ES-I3 (cell line): Measurements from ENCODE around the gene BUB3.

Experiments
- H3K36me3 ChIP-seq: 2 replicates; pipeline ENCODE4 v1.6.1; 2013; ENCODE audit warnings: mild to moderate bottlenecking, low read length, control low read depth, moderate library complexity; ENCODE audit not compliant: insufficient read depth
- H3K4me1 ChIP-seq: 2 replicates; pipeline ENCODE4 v1.6.1; 2013; ENCODE audit warnings: mild to moderate bottlenecking, control low read depth, low read length; ENCODE audit not compliant: insufficient read depth
- H3K9ac ChIP-seq: 2 replicates; pipeline ENCODE4 v1.6.1; 2013; ENCODE audit warnings: low read depth, mild to moderate bottlenecking, low read length, moderate library complexity
- H3K9me3 ChIP-seq: 2 replicates; pipeline ENCODE4 v1.6.1; 2013; ENCODE audit warnings: mild to moderate bottlenecking, low read length, moderate library complexity; ENCODE audit not compliant: control insufficient read depth, insufficient read depth

Gene BUB3

DNA sequence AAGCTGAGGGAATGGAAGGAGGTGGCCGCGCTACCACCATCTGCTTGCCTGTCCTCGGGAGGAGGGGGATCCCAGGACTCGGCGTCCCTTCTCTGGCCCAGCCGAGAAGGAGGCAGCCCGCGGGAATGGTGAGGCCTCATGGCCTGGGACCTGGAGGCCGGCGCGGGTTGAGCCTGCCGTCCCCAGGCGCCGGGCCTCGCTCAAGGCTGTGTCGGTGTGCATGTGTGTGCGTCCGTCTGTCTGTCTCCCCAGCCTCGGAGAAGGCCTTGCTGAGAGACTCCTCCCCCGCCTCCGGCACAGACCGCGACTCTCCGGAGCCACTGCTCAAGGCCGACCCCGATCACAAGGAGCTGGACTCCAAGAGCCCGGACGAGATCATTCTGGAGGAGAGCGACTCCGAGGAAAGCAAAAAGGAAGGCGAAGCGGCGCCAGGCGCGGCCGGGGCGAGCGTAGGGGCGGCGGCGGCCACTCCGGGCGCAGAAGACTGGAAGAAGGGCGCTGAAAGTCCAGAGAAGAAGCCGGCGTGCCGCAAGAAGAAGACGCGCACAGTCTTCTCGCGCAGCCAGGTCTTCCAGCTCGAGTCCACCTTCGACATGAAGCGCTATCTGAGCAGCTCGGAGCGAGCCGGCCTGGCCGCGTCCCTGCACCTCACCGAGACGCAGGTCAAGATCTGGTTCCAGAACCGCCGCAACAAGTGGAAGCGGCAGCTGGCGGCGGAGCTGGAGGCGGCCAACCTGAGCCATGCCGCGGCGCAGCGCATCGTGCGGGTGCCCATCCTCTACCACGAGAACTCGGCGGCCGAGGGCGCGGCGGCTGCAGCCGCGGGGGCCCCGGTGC lies 17.2 kb upstream of the BUB3 start:
- Histone ChIP-seq H3K36me3 (no peaks in the 10 kb centered on the region), H3K9me3 (no peaks in the 10 kb centered on the region), H3K4me1 (peaks cover 9% of the 10 kb centered on the region), H3K9ac (peak overlapping the region; percentile 37)

DNA sequence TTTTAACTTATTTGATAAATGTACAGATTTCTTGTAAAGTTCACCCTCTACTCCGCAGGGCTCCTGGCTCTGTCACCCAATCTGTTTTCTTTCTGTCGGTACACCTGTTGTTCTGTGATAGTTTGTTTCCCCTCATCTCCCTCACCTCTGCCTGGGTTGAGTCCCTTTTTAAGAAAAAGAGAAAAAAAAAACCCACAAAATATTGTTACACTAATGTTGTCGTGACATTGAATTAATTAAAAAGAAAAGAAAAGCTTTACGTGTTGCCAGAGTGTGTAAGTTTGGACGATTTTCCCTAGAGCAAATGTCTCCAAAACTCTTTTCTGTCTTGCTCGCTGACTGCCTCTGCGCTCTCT lies 15.1 kb upstream of the BUB3 start:
- H3K4me1 ChIP-seq: peaks cover 5% of the 10 kb centered on the region
- no peaks in the 10 kb centered on the region for H3K9me3 ChIP-seq
- no peaks in the 10 kb centered on the region for H3K36me3 ChIP-seq
- H3K9ac ChIP-seq: no peak overlapping the region

DNA sequence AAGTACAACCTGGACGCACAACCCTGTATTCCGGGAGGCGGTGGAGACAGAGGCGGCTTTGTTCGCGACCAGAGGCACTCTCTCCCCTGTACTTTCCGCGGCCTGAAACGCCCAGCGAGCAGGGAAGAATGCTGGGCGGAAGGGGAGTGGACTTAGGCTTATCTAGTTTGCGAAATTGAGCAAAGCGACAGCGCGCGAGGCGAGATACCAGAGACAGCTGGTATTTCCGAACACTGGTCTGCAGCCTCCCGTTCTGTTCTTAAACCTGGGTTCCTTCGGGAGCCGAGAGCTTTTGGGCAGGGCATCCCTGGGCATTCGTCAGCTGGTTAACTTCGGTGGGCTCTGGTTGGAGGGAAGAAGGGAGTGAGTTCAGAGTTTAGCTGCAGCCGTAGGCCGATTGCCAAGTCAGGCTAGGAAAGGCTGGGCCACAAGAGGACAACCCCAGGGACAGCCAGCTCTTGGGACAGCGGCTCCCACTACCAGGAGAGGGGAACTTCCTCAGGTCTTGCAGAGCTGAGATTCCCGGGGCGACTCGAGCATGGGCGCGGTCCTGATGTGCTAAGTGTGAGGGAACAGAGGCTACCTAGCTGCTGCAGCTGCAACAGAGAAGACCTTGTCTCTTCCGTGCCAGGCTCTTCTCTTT lies 14.6 kb upstream of the BUB3 start:
- no peaks in the 10 kb centered on the region for H3K36me3 ChIP-seq
- peak overlapping the region; percentile 34; the same call in 1 of the 2 replicates for H3K9ac ChIP-seq
- H3K9me3 ChIP-seq: no peaks in the 10 kb centered on the region
- H3K4me1 ChIP-seq: peaks cover 3% of the 10 kb centered on the region

DNA sequence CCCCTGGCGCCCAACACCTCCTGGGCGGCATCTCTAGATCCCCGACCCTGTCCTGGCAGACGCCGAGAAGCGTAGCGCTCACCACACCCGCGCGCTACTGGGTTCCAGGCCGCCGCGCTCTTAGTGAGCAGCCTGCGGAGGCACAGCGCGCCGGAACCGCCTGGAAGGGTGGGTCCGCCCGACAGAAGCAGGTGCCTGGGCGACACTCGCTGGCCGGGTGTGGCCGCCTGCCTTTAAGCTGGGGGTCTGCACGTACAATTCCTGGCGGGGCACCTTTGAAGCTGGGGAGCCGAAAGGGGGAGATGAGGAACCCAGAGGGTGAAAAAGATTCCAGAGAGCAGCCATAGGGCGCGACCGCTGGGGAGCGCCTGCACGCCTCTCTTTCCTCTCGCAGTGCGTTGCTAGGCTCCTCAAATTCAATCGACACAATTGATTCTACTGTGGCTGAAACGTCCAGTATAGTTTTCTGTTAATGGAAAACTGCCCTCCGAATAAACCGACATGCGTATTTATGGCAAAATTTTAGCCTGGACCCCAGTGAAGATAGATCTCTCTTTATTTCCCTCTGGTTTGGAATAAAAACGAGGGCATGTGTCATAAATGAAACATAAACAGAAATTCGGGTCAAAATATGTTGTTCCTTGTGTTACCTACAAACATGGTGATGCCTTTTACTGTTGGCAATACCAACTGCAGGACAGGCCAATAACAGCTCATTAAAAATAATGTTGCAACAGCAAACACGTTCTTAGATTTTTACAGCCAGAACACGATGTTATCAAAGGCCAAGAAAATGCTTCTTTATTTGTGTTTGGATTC lies 13.8 kb upstream of the BUB3 start:
- peak overlapping the region; percentile 34; the same call in 1 of the 2 replicates for H3K9ac ChIP-seq
- no peaks in the 10 kb centered on the region for H3K9me3 ChIP-seq
- peaks cover 3% of the 10 kb centered on the region for H3K4me1 ChIP-seq
- H3K36me3 ChIP-seq: no peaks in the 10 kb centered on the region

DNA sequence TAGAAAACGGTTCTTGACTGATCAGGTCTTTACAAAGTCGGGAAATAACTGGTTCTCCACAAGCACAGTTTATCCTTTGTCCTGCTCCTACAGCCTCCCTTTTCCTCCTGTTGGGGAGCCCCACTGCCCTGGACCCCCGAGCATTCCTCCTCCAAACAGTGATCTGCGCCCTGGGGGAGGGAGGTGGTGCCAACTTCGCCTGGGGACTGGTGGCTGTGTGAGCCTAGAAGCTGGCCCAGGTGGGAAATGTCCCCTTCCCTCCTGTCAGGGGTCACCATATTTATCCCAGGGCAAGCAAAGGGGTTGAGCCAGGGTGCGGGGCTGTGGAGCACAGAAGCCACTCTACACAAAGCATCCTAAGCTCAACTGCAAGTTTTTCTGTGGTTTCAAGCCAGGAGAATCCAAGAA lies 13.2 kb upstream of the BUB3 start:
- Histone ChIP-seq H3K9me3 (no peaks in the 10 kb centered on the region), H3K4me1 (peaks cover 3% of the 10 kb centered on the region), H3K36me3 (no peaks in the 10 kb centered on the region), H3K9ac (no peak overlapping the region)

DNA sequence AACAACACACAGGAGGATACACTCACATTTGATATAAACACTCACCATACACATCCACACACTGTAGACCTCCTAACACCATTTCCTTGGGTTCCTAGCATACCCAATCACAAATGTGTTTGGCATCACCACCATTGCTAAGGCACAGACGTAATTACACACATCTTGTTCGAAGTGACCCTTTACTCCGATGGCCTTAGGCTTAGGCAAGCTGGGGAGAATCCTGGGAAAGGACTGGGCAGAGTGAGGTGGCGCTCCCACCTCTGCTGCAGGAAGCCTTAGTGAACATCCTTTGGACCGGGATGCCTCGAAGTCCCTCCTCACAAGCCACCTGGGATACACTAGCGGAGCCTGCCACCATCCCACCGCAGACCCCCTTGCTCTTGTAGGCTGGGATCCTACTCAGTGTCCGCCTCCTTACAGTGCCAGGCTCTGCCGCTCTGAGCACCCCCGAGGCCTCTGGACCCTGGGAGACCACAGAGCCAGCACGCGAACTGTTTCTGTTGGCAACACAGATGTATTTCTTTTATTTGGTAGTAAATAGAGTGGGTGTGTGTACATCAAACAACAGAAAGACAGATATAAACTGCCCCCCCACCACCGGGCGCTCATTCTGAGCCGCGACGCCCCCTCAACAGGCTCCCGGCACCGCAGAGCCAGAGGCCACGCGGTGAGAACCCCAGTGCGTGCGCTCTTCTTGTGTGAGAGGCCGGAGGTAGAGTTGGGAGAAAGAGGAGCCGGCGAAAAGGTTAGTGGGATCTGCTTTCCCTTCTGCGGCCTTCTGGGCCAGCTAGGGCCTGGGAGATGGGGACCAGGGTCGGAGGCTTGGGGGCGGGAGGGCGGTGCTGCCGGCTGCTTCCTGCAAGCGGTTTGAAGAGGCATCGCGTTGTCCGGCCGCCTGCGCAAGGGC lies 12.2 kb upstream of the BUB3 start:
- H3K9me3 ChIP-seq: no peaks in the 10 kb centered on the region
- H3K9ac ChIP-seq: peak overlapping the region; percentile 24; the same call in 1 of the 2 replicates
- peaks cover 3% of the 10 kb centered on the region for H3K4me1 ChIP-seq
- no peaks in the 10 kb centered on the region for H3K36me3 ChIP-seq

DNA sequence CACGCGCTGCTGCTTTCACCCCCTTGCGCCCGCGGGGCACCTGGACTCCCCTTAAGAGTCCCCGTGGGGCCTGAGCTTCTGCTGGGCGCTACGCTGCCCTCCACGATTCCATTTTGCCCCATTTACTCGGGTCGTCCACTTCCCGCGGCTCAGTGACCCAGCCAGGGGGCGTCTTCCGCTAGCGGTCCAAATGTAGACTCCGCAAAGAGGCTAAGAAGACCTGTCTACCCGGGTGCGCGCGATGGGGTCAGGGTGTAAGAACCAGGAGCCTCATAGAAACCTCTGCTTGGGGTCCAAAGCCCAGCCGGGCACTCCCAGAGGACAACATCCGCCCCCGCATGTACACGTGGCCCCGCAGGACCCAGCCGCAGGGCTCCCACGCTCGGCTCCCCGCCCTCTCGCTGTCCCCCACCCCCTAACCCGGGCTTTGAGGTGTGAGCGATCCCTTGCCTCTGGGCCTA lies 11.5 kb upstream of the BUB3 start:
- Histone ChIP-seq H3K36me3 (no peaks in the 10 kb centered on the region), H3K9ac (peak overlapping the region; percentile 24; the same call in 1 of the 2 replicates), H3K4me1 (peaks cover 3% of the 10 kb centered on the region), H3K9me3 (no peaks in the 10 kb centered on the region)

DNA sequence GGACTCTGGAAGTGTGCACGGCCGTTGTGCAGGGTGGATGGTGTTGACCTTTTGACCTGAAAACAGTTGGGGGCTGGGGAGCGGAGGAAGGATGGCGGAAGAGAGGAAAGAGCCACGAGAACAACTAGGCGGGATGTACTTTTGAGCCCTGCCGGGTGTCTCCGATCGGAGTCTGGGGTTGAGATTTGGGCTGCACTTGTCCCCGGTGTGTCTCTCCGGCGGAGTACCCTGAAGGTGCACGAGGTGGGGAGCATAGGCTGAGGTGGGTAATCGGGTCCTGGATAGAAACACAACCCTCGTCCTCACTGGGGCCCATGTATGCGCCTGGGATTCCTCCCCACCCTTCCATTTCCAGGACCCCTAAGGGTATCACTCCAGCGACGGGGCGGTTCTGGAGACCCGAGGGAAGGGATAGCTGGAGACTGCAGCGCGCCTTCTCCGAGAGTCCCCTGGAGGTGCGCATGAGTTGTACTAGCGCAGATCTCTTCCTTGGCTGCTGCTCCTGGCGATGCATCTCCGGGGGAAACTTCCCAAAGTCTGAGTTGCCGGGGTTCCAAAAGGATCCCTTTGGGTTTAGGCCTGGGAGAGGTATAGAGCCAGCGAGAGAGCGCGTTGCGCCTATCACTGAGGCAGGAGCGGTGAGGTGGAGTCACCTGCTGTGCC lies 10.9 kb upstream of the BUB3 start:
- H3K4me1 ChIP-seq: peaks cover 3% of the 10 kb centered on the region

DNA sequence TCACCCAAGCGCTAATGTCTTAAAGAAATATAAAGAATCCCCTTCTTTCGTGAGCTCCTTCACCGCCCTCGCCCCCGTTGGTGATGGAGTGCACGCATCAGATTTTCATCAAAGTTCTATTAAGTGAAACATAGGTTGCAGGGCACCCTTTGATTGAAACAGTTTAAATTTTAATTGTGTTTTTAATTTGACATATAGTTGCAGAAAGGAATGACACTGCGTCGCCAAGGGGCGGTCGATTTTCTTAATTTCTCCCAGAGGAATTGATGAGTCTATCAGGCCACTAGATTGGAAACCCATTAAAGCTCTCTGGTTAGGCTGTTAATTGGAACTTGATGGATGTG lies 10.4 kb upstream of the BUB3 start:
- no peaks in the 10 kb centered on the region for H3K9me3 ChIP-seq
- H3K9ac ChIP-seq: no peak overlapping the region
- H3K36me3 ChIP-seq: no peaks in the 10 kb centered on the region
- peaks cover 3% of the 10 kb centered on the region for H3K4me1 ChIP-seq

More for the DNA sequence above, 10.9 kb upstream of the BUB3 start:
- H3K36me3 ChIP-seq: no peaks in the 10 kb centered on the region
- H3K9ac ChIP-seq: no peak overlapping the region; the same call in 1 of the 2 replicates
- H3K9me3 ChIP-seq: no peaks in the 10 kb centered on the region

DNA sequence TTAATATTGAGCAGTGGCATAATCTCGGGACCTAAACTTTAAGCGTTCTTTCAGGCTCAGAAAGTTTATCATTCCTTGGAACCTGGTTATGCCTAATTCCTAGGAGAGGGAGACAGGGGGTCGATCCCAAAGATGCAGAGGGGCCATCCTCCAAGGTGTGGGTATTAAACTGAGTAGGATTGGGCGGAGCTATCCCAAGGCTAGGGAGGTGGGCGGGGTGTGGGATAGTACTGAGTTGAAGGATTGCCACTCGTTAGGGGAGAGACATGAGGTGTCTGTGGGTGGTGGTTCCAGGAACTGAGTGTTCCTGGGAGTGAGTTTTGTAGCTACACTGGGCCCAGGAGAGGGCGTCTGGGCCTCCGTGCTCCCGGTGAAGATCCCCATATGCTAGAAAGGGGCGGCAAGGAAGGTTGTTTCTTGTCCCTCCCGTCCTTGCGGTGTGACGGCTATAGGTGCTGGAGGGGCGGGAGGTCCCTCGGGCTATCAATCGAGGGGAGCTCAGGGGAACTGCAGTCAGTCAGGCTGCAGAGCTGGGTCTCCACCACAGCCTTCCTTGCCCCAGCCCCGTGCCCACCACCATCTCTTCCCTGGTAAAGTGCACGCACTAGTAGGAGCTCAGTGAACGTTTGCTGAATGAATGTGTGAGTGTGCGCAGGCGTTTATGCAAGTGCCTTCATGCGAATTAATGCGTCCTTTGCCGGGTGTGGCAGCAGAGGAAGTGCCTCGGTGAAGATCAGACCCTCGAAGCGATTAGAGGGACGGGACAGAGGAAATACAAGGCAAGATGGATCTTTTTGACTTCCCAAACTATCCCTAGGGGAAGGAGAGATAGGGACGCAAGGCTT lies 9.3 kb upstream of the BUB3 start:
- Histone ChIP-seq H3K9ac (no peak overlapping the region; the same call in 1 of the 2 replicates), H3K36me3 (no peaks in the 10 kb centered on the region), H3K4me1 (no peaks in the 10 kb centered on the region; the same call in 1 of the 2 replicates), H3K9me3 (no peaks in the 10 kb centered on the region)

DNA sequence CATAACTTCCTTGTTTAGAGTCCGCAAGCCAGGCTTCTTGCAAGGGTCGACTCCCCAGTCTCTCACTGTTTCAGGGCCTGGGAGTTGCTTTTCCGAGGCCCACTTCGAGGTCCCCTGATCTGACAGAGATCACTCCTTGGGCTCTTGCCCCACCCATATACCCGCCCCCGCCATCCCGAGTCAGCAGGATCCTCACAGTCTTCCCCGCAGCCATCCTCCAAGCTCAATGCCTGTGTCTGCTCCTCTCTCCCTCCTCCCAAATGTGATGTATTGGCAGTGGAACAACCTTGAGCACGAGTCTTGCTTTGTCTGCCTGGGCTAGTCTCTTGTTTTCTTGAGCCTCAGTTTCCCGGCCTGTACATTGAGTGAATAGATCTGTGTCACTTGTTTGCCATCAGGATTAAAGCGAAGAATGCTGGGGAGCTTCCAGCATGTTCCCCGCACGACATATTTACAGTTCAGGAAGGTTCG lies 8.6 kb upstream of the BUB3 start:
- H3K9ac ChIP-seq: no peak overlapping the region; the same call in 1 of the 2 replicates
- H3K9me3 ChIP-seq: no peaks in the 10 kb centered on the region
- H3K36me3 ChIP-seq: no peaks in the 10 kb centered on the region
- no peaks in the 10 kb centered on the region; the same call in 1 of the 2 replicates for H3K4me1 ChIP-seq

DNA sequence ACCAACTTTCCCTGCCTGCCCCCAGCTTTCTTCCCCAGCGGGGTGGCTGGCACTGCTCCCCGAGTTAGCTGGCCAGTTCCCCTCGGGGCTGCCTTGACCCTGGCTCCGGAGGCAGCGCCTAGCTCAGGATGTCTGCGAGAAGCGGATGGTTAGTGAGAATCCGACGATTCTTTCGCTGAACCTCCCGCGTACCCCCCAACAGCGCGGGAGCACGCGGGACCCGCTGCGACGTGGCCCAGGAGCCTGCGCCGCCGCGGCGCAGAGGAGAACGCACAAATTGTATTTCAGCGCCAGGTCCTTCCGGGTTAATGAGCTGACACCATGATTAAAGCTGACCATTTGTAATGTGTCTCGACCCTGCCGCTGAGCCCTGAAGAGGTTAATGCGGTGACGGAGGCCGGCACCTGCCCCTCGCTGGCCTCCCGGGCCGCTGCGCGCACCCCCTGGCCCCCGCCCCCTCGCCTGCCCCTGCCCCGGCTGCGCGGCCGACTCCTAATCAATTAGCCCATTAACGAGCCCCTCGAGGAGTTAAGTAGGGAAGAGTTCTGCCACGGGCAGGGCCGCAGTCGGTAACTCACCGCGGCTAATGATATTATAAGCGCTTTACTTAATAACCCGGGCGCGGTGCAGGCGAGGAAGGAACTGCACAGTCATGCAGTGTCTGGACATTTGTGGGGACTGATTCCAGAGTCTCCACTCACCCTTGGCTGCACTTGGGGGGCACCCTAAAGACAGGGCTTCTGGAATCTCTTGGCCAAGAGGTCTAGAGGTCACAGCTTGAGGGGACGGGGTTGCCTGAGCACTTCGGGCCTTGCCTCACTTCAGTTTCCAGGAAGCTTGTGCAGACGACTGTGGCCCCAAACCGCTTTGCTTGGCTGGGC lies 7.9 kb upstream of the BUB3 start:
- Histone ChIP-seq H3K4me1 (no peaks in the 10 kb centered on the region; the same call in 1 of the 2 replicates), H3K36me3 (no peaks in the 10 kb centered on the region), H3K9ac (no peak overlapping the region; the same call in 1 of the 2 replicates), H3K9me3 (no peaks in the 10 kb centered on the region)
